T-helper 2 cell treated with Interferon-gamma antibody and Interleukin-4, amounts not matched to agents 5 μg/mL and 100 μg/mL, for 36 hours (primary cell): ENCODE measurements around the gene FGF1.

ENCODE experiments used
- DNase-seq: peaks from one replicate; pipeline ENCODE4 v3.0.0; 2021; ENCODE audit warnings: low spot score
- H3K27ac Mint-ChIP-seq: one replicate; pipeline ENCODE4 v1.8.0; 2021; ENCODE audit warnings: mild to moderate bottlenecking, mixed read lengths
- H3K27me3 Mint-ChIP-seq: one replicate; pipeline ENCODE4 v1.8.0; 2021; ENCODE audit warnings: low read depth, mixed read lengths
- H3K36me3 Mint-ChIP-seq: one replicate; pipeline ENCODE4 v1.8.0; 2021; ENCODE audit warnings: low read depth, mixed read lengths
- H3K4me1 Mint-ChIP-seq: one replicate; pipeline ENCODE4 v1.8.0; 2021; ENCODE audit warnings: low read depth, mixed read lengths
- H3K4me3 Mint-ChIP-seq: one replicate; pipeline ENCODE4 v1.8.0; 2022; ENCODE audit warnings: mild to moderate bottlenecking, moderate library complexity, mixed read lengths
- H3K9me3 Mint-ChIP-seq: one replicate; pipeline ENCODE4 v1.8.0; 2021; ENCODE audit warnings: mixed read lengths

FGF1 gene

GRCh38 chr5:142597025-142597424 lies 88.9 kb downstream of the FGF1 start:
- Mint-ChIP-seq H3K4me1 (peaks cover 3% of the 10 kb centered on the region), H3K4me3 (no peak overlapping the region), H3K36me3 (no peaks in the 10 kb centered on the region), H3K9me3 (no peaks in the 10 kb centered on the region), H3K27ac (no peak overlapping the region), H3K27me3 (peaks cover 50% of the 10 kb centered on the region)
- DNase-seq = no peak

GRCh38 chr5:142592365-142592764 lies 93.5 kb downstream of the FGF1 start:
- H3K4me1 Mint-ChIP-seq = no peaks in the 10 kb centered on the region
- no peak overlapping the region for H3K27ac Mint-ChIP-seq
- H3K4me3 Mint-ChIP-seq = no peak overlapping the region
- H3K36me3 Mint-ChIP-seq = no peaks in the 10 kb centered on the region
- no peaks in the 10 kb centered on the region for H3K9me3 Mint-ChIP-seq
- peaks cover 53% of the 10 kb centered on the region for H3K27me3 Mint-ChIP-seq
- no peak for DNase-seq

- Mint-ChIP-seq H3K4me1 (no peaks in the 10 kb centered on the region), H3K4me3 (no peak overlapping the region), H3K9me3 (no peaks in the 10 kb centered on the region), H3K27me3 (peaks cover 52% of the 10 kb centered on the region), H3K27ac (no peak overlapping the region), H3K36me3 (no peaks in the 10 kb centered on the region)
- DNase-seq = no peak
Measured at GRCh38 chr5:142590451-142591231, 95.2 kb downstream of the FGF1 start.

- no peaks in the 10 kb centered on the region for H3K36me3 Mint-ChIP-seq
- no peak overlapping the region for H3K27ac Mint-ChIP-seq
- H3K4me1 Mint-ChIP-seq = no peaks in the 10 kb centered on the region
- no peak for DNase-seq
- H3K27me3 Mint-ChIP-seq = peaks cover 53% of the 10 kb centered on the region
- no peak overlapping the region for H3K4me3 Mint-ChIP-seq
- H3K9me3 Mint-ChIP-seq = no peaks in the 10 kb centered on the region
Measured at GRCh38 chr5:142589720-142590119, 96.2 kb downstream of the FGF1 start.

GRCh38 chr5:142587354-142587965 lies 98.4 kb downstream of the FGF1 start:
- no peak for DNase-seq
- no peaks in the 10 kb centered on the region for H3K36me3 Mint-ChIP-seq
- H3K4me1 Mint-ChIP-seq = peaks cover 5% of the 10 kb centered on the region
- H3K27me3 Mint-ChIP-seq = peaks cover 38% of the 10 kb centered on the region
- no peak overlapping the region for H3K4me3 Mint-ChIP-seq
- no peak overlapping the region for H3K27ac Mint-ChIP-seq
- H3K9me3 Mint-ChIP-seq = no peaks in the 10 kb centered on the region

- H3K4me1 Mint-ChIP-seq = peaks cover 9% of the 10 kb centered on the region
- H3K27ac Mint-ChIP-seq = no peak overlapping the region
- DNase-seq = no peak
- no peaks in the 10 kb centered on the region for H3K9me3 Mint-ChIP-seq
- peaks cover 33% of the 10 kb centered on the region for H3K27me3 Mint-ChIP-seq
- no peak overlapping the region for H3K4me3 Mint-ChIP-seq
- no peaks in the 10 kb centered on the region for H3K36me3 Mint-ChIP-seq
Measured at GRCh38 chr5:142586552-142586951, 99.3 kb downstream of the FGF1 start.

- Mint-ChIP-seq H3K27me3 (peaks cover 24% of the 10 kb centered on the region), H3K9me3 (no peaks in the 10 kb centered on the region), H3K27ac (no peak overlapping the region), H3K36me3 (no peaks in the 10 kb centered on the region), H3K4me3 (no peak overlapping the region), H3K4me1 (peaks cover 15% of the 10 kb centered on the region)
- no peak for DNase-seq
Measured at GRCh38 chr5:142585451-142585850, 100.4 kb downstream of the FGF1 start.

GRCh38 chr5:142584891-142585290 lies 101.0 kb downstream of the FGF1 start:
- Mint-ChIP-seq H3K9me3 (no peaks in the 10 kb centered on the region), H3K27ac (no peak overlapping the region), H3K36me3 (no peaks in the 10 kb centered on the region), H3K4me1 (peaks cover 20% of the 10 kb centered on the region), H3K27me3 (peaks cover 21% of the 10 kb centered on the region), H3K4me3 (no peak overlapping the region)
- DNase-seq = no peak

- Mint-ChIP-seq H3K4me1 (peaks cover 33% of the 10 kb centered on the region), H3K4me3 (no peak overlapping the region), H3K9me3 (peaks cover 17% of the 10 kb centered on the region), H3K27ac (no peak overlapping the region), H3K36me3 (peaks cover 9% of the 10 kb centered on the region), H3K27me3 (peaks cover 16% of the 10 kb centered on the region)
- DNase-seq = no peak
Measured at GRCh38 chr5:142578161-142578830, 107.6 kb downstream of the FGF1 start.

GRCh38 chr5:142576804-142577203 lies 109.1 kb downstream of the FGF1 start:
- Mint-ChIP-seq H3K4me3 (no peak overlapping the region), H3K9me3 (peaks cover 17% of the 10 kb centered on the region), H3K36me3 (peaks cover 9% of the 10 kb centered on the region), H3K4me1 (peaks cover 25% of the 10 kb centered on the region), H3K27me3 (peaks cover 15% of the 10 kb centered on the region), H3K27ac (no peak overlapping the region)
- DNase-seq = no peak

- Mint-ChIP-seq H3K4me3 (no peak overlapping the region), H3K4me1 (peaks cover 21% of the 10 kb centered on the region), H3K36me3 (peaks cover 9% of the 10 kb centered on the region), H3K27ac (no peak overlapping the region), H3K27me3 (peaks cover 15% of the 10 kb centered on the region), H3K9me3 (peaks cover 17% of the 10 kb centered on the region)
- DNase-seq = no peak
Measured at GRCh38 chr5:142576303-142576702, 109.6 kb downstream of the FGF1 start.

GRCh38 chr5:142572006-142572405 lies 113.9 kb downstream of the FGF1 start:
- Mint-ChIP-seq H3K9me3 (no peaks in the 10 kb centered on the region), H3K36me3 (no peaks in the 10 kb centered on the region), H3K4me1 (peaks cover 6% of the 10 kb centered on the region), H3K27me3 (peaks cover 14% of the 10 kb centered on the region), H3K4me3 (no peak overlapping the region), H3K27ac (no peak overlapping the region)
- DNase-seq = no peak

- Mint-ChIP-seq H3K27ac (no peak overlapping the region), H3K9me3 (no peaks in the 10 kb centered on the region), H3K36me3 (no peaks in the 10 kb centered on the region), H3K4me1 (peaks cover 1% of the 10 kb centered on the region), H3K27me3 (peaks cover 11% of the 10 kb centered on the region), H3K4me3 (no peak overlapping the region)
- DNase-seq = no peak
Measured at GRCh38 chr5:142571371-142571770, 114.5 kb downstream of the FGF1 start.

- no peak for DNase-seq
- H3K9me3 Mint-ChIP-seq = no peaks in the 10 kb centered on the region
- no peak overlapping the region for H3K4me3 Mint-ChIP-seq
- no peak overlapping the region for H3K27ac Mint-ChIP-seq
- no peaks in the 10 kb centered on the region for H3K36me3 Mint-ChIP-seq
- no peaks in the 10 kb centered on the region for H3K4me1 Mint-ChIP-seq
- H3K27me3 Mint-ChIP-seq = peaks cover 8% of the 10 kb centered on the region
Measured at GRCh38 chr5:142569905-142570304, 116.0 kb downstream of the FGF1 start.
